ENCODE data around the gene RSPH1. TPM values are rescaled to one million over a fixed set of nuclear protein-coding genes. Genes with fewer than 3 reads are reported as not detected.
A peak's percentile ranks its signal among the peaks of the same experiment; 100 is the strongest.

RSPH1 gene
- total RNA-seq: 10 to 100 TPM in 1 of 8 experiments, 1 to 10 TPM in 4, under 1 TPM in 1, not detected in 2; 0.28 to 39.3 (median 1.5) TPM

DNA sequence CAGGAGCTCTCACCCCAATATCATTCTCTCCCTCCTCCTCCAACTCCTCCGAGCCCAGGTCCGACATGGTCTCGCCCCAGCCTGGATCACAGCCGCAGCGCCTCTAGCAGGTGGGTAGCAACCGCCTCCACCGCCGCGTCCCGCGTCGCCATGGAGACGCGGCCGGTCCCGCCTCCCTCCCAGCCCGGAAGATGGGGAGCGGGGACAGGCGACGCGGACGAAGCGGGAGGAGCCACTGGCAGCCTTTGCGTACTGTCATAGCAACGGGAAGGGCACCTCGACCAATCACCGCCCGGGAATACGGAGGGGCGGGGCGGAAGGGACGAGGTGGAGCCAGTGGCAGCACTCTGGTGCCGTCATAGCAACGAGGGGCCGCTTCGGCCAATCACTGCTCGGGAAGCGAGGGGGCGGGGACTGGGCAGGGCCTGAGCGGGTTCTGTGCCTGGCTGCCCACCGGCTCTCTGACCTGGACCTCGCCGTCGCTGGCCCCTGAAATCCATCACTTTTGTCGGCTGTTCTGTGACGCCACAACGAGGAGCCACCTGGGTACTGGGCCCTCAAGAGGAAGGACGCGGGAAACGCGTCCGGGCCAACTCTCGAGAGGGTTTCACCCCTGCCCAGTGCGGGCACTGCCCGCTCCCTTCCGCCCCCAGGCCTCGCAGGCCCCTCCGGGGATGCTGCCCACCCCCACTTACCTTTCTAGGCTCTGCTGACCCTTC is at the start of gene RSPH1:
RSPH1 (minus strand) TSS at position 105 of the 719 bp plus-strand sequence; CDS start at position 67, 38 bp downstream.
- in situ Hi-C loops (cut with MboI; ENCODE audit: low pct_unique_long_range_greater_than_20kb in 2 of 9, low sequenced_read_pairs in 9 of 9, unreplicated experiment in 9 of 9): no loop called here
- 3% methylated on average over 14 of the region's 58 CpGs; no CpG with 5 or more reads in 9 of the 10 experiments for WGBS, 10 experiments
- peak within 1 kb of the TSS; percentile 36 to 54 (median 48) for H3K4me3 ChIP-seq

DNA sequence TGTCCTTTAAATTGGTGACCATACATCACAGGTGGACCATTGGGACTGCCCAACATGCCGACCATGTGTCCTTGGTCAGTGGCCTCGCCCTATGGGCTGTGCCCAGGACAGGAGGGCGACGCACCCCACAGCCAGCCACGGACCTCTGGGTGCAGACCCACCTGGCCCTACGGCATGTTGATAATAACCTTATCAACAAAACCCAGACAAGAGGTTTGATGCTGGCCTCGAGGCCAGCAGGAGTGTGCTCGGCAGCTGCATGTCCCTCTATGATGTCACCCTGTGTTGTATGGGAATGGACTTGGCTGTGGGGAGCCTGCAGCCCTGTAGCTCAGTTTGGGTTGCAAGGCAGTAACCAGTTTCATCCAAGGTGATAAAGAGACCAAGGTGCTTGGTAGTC is 49.7 kb upstream of the RSPH1 start:
- WGBS, 10 experiments: 80 to 100% (median 93%) methylated on average over 1 to 3 of the region's 8 CpGs; no CpG with 5 or more reads in 7 of the 10 experiments
- ATAC-seq (replicated peaks in 6 of 8): no peak
- no peak overlapping the region for H3K4me3 ChIP-seq
- no peaks in the 10 kb centered on the region for H3K4me1 ChIP-seq (replicated peaks in 1 of 2)
- in situ Hi-C loops (cut with MboI; ENCODE audit: low pct_unique_long_range_greater_than_20kb in 2 of 9, low sequenced_read_pairs in 9 of 9, unreplicated experiment in 9 of 9): loop anchor here in 2 of 9 experiments (25.0 kb wide), 1 partner anchor 233 kb away; the partner anchor contains the start of gene TFF3 (in 2 of the 2)
- no peak overlapping the region for H3K27ac ChIP-seq

More for the DNA sequence above, at the start of gene RSPH1:
- H3K4me1 ChIP-seq (replicated peaks in 1 of 2): peaks cover 19 to 20% of the 10 kb centered on the region in 2 donors
- H3K27ac ChIP-seq: peak within 1 kb of the TSS; percentile 76 to 86
- ATAC-seq (replicated peaks in 6 of 8): peak; percentile 91 to 98 (median 92)

DNA sequence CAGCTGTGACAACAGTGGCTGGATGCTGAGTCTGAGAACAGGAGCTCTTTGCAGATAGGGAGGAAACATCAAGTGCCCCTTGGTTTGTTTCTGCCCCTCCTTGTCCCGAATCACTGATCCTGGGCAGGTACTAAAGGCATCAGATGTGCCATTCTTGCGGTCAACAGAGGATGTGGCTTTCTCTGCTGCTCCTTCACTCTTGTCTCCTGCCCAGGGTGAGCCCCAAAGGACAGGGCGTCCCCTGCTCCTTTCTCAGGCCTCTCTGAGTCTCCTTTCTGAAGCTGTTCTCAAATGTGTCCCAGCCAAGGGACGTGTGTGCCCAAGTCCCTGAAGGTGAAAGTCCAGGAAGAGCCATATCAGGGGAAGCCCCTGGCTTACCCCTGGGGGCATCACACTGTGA is 49.3 kb upstream of the RSPH1 start:
- in situ Hi-C loops (cut with MboI; ENCODE audit: low pct_unique_long_range_greater_than_20kb in 2 of 9, low sequenced_read_pairs in 9 of 9, unreplicated experiment in 9 of 9): loop anchor here in 2 of 9 experiments (25.0 kb wide), 1 partner anchor 233 kb away; the partner anchor contains the start of gene TFF3 (in 2 of the 2)
- ATAC-seq (replicated peaks in 6 of 8): no peak
- Histone ChIP-seq H3K4me3 (no peak overlapping the region), H3K27ac (no peak overlapping the region), H3K4me1 (replicated peaks in 1 of 2) (peaks cover under 1 to 3% of the 10 kb centered on the region in 2 donors)
- 0 to 100% (median 67%) methylated on average over 1 to 2 of the region's 4 CpGs; no CpG with 5 or more reads in 5 of the 10 experiments for WGBS, 10 experiments

DNA sequence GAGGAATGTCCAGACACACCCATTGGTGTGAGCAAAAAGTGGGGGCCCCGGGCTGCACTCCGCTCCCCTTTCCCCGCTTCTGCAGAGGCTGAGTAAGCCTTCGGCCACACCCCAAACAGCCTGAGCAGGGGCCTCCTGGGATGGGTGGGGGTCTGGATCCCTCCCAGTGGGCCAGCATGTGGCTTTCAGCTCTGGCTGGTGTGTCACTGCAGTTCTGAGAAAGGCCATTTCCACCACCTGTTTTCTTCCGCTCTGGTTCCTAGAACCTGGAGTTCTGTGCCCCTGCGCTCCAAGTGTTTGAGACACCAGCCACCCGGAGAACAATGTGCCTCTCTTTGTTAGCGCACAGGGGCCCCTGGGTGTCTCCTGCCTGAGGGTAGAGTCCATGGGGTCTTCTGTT is 48.5 kb upstream of the RSPH1 start:
- in situ Hi-C loops (cut with MboI; ENCODE audit: low pct_unique_long_range_greater_than_20kb in 2 of 9, low sequenced_read_pairs in 9 of 9, unreplicated experiment in 9 of 9): loop anchor here in 2 of 9 experiments (25.0 kb wide), 1 partner anchor 232 kb away; the partner anchor contains the start of gene TFF3 (in 2 of the 2)
- ATAC-seq (replicated peaks in 6 of 8): peak in 1 of 8 experiments; percentile 79
- Histone ChIP-seq H3K27ac (no peak overlapping the region), H3K4me1 (replicated peaks in 1 of 2) (peaks cover 2 to 7% of the 10 kb centered on the region in 2 donors), H3K4me3 (no peak overlapping the region)
- 29 to 100% (median 98%) methylated on average over 1 to 4 of the region's 8 CpGs; no CpG with 5 or more reads in 4 of the 10 experiments for WGBS, 10 experiments

DNA sequence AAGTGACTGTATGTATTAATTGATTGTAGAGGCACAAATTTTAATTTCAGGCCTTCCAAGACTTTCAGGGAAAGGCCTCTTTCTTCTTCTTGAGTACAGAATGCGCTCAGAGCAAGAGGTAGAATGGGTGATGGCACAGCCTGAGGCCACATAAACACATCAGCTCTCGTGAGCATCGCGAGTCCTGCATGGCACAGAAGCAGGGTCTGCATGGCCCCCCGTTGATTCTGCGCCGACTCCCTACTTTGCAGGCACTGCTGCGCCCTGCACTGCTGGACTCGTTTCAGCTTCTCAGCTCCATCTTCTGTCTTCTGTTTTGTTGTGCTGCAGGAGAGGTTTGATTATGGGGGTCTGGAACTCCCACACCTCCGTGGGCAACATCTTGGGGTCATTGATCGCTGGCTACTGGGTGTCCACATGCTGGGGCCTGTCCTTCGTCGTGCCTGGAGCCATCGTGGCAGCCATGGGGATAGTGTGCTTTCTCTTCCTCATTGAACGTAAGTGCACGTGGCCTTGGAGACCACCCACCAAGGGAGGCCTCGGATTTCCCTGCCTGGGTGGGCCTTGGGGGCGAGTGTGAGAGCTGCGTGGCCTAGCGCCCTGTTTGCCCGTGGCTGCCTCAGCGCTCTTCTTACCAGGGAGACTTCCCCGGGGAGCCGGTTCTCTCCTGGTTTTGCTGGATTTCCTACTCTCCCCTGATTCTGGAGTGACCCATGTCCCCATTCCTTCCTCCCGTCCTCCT is 47.3 kb upstream of the RSPH1 start:
- WGBS, 10 experiments: 0 to 100% (median 81%) methylated on average over 1 to 12 of the region's 25 CpGs; no CpG with 5 or more reads in 4 of the 10 experiments
- ATAC-seq (replicated peaks in 6 of 8): no peak
- in situ Hi-C loops (cut with MboI; ENCODE audit: low pct_unique_long_range_greater_than_20kb in 2 of 9, low sequenced_read_pairs in 9 of 9, unreplicated experiment in 9 of 9): loop anchor here in 2 of 9 experiments (25.0 kb wide), 1 partner anchor 231 kb away; the partner anchor contains the start of gene TFF3 (in 2 of the 2)
- no peak overlapping the region for H3K4me3 ChIP-seq
- no peak overlapping the region for H3K27ac ChIP-seq
- peaks cover 2 to 7% of the 10 kb centered on the region in 2 donors for H3K4me1 ChIP-seq (replicated peaks in 1 of 2)

DNA sequence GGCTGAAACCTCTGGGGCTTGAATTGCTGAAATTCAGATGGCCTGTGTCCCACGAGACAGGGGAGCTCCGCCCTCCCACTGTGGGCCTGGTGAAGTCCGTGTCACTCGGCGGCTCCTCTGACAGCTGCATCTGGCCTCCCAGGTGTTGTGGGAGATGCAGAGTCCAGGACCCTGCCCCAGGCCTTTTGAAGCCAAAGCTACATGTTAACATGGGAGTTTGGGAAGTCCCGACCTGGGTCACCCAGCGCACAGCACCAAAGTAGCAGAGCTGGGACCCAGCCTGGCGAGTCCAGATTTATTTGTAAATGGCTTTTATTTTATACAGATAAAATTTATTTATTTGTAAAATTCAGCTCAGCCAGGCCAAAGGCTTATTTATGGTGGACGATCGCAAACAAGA is 46.6 kb upstream of the RSPH1 start:
- no peak for ATAC-seq (replicated peaks in 6 of 8)
- in situ Hi-C loops (cut with MboI; ENCODE audit: low pct_unique_long_range_greater_than_20kb in 2 of 9, low sequenced_read_pairs in 9 of 9, unreplicated experiment in 9 of 9): loop anchor here in 2 of 9 experiments (25.0 kb wide), 1 partner anchor 230 kb away; the partner anchor contains the start of gene TFF3 (in 2 of the 2)
- H3K4me1 ChIP-seq (replicated peaks in 1 of 2): peaks cover 2 to 7% of the 10 kb centered on the region in 2 donors
- 47 to 100% (median 90%) methylated on average over 2 to 8 of the region's 10 CpGs; no CpG with 5 or more reads in 4 of the 10 experiments for WGBS, 10 experiments
- no peak overlapping the region for H3K4me3 ChIP-seq
- no peak overlapping the region for H3K27ac ChIP-seq

DNA sequence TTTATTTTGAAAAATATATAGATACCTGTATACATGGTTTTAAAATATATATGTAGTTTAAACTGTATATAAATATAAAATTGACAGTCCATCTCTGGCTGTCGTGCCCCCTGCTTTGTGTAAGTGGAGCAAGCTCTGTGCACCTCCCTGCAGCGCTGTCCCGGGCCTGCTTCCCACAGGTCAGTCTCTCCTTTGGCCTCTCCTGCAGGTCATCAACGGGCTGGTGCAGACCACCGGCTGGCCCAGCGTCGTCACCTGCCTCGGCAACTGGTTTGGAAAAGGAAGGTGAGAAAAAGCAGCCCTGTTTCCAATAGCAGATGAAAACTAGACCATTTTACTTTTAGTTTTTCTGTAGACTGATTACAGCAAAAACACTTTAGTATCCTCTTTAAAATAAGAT is 46.2 kb upstream of the RSPH1 start:
- H3K4me3 ChIP-seq: no peak overlapping the region
- in situ Hi-C loops (cut with MboI; ENCODE audit: low pct_unique_long_range_greater_than_20kb in 2 of 9, low sequenced_read_pairs in 9 of 9, unreplicated experiment in 9 of 9): loop anchor here in 2 of 9 experiments (25.0 kb wide), 1 partner anchor 230 kb away; the partner anchor contains the start of gene TFF3 (in 2 of the 2)
- 40 to 92% (median 80%) methylated on average over 1 to 7 of the region's 8 CpGs; no CpG with 5 or more reads in 3 of the 10 experiments for WGBS, 10 experiments
- no peak for ATAC-seq (replicated peaks in 6 of 8)
- H3K4me1 ChIP-seq (replicated peaks in 1 of 2): peaks cover 4 to 9% of the 10 kb centered on the region in 2 donors
- no peak overlapping the region for H3K27ac ChIP-seq

DNA sequence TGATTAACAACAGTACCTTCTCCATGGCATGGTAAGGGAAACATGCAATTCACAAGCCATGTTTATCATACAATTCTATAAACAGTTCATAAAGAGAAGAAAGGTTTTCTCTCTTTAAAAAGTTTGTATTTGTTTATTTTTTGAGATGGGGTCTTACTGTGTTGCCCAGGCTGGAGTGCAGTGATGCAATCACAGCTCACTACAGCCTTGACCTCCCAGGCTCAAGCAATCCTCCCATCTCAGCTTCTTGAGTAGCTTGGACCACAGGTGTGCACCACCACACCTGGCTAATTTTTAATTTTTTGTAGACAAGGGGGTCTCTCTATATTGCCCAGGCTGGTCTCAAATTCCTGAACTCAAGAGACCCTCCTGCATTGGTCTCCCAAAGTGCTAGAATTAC is 45.6 kb upstream of the RSPH1 start:
- no peak for ATAC-seq (replicated peaks in 6 of 8)
- H3K27ac ChIP-seq: no peak overlapping the region
- peaks cover 8 to 14% of the 10 kb centered on the region in 2 donors for H3K4me1 ChIP-seq (replicated peaks in 1 of 2)
- in situ Hi-C loops (cut with MboI; ENCODE audit: low pct_unique_long_range_greater_than_20kb in 2 of 9, low sequenced_read_pairs in 9 of 9, unreplicated experiment in 9 of 9): loop anchor here in 2 of 9 experiments (25.0 kb wide), 1 partner anchor 229 kb away; the partner anchor contains the start of gene TFF3 (in 2 of the 2)
- no peak overlapping the region for H3K4me3 ChIP-seq

DNA sequence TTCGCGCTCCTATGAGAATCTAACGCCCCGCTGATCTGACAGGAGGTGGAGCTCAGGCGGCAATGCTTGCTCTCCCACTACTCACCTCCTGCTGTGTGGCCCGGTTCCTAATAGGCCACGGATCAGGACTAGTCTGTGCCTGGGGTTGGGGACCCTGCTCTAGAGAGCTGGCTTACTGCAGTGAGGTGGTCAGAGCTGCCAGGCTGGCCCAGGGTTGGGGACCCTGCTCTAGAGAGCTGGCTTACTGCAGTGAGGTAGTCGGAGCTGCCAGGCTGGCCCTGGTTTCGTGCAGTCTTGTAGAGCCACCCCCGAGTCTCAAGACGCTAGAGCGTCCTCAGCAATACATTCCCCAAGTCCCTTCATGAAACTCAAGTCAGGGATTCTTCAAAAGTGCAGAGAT is 45.1 kb upstream of the RSPH1 start:
- 53 to 100% (median 82%) methylated on average over 2 to 11 of the region's 12 CpGs; no CpG with 5 or more reads in 6 of the 10 experiments for WGBS, 10 experiments
- H3K4me3 ChIP-seq: no peak overlapping the region
- peaks cover 8 to 14% of the 10 kb centered on the region in 2 donors for H3K4me1 ChIP-seq (replicated peaks in 1 of 2)
- in situ Hi-C loops (cut with MboI; ENCODE audit: low pct_unique_long_range_greater_than_20kb in 2 of 9, low sequenced_read_pairs in 9 of 9, unreplicated experiment in 9 of 9): loop anchor here in 2 of 9 experiments (25.0 kb wide), 1 partner anchor 229 kb away; the partner anchor contains the start of gene TFF3 (in 2 of the 2)
- no peak for ATAC-seq (replicated peaks in 6 of 8)
- no peak overlapping the region for H3K27ac ChIP-seq

DNA sequence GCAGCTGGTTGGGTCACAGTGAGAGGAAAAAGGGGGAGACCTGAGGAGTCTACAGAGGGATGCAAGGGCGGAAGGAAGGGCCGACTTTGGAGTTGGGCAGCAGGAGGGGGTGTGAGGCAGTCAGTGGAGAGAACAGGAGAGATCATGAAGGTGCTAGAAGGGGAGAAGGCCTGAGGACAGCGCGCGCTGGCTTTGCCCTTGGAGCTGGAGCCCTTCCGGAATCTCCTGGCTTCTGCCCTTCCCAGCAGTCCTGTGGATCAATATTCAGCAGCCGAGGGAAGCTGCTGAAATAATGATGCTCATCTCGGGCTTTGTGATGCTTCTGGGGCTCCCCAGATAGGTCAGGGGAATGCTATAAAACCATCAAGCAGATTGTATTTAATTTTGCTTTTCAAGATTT is 44.4 kb upstream of the RSPH1 start:
- H3K4me3 ChIP-seq: no peak overlapping the region
- 40 to 80% (median 70%) methylated on average over 1 to 5 of the region's 8 CpGs; no CpG with 5 or more reads in 3 of the 10 experiments for WGBS, 10 experiments
- no peak for ATAC-seq (replicated peaks in 6 of 8)
- peaks cover 8 to 14% of the 10 kb centered on the region in 2 donors for H3K4me1 ChIP-seq (replicated peaks in 1 of 2)
- no peak overlapping the region for H3K27ac ChIP-seq
- in situ Hi-C loops (cut with MboI; ENCODE audit: low pct_unique_long_range_greater_than_20kb in 2 of 9, low sequenced_read_pairs in 9 of 9, unreplicated experiment in 9 of 9): loop anchor here in 2 of 9 experiments (25.0 kb wide), 1 partner anchor 228 kb away; the partner anchor contains the start of gene TFF3 (in 2 of the 2)

DNA sequence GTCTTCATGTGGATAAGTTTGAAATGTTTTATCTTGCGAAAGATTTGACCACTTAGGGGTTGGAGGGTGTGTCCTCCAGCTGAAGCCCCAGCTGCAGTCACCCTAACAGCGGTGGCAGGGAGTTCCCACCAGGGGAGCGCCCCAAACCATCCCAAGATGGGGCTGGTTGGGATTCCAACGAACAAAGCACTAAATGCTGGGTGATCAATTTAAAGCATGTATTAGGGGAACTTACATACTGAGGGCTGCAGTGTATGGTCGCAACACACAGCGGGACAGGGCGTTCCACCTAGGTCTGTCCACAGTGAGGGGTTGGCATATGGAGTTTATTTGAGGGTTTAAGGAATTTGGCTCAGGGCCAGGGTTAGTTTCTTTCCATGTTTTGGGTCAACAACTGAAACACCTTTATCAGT is 43.9 kb upstream of the RSPH1 start:
- no peak overlapping the region for H3K27ac ChIP-seq
- 0 to 94% (median 65%) methylated on average over 1 to 3 of the region's 7 CpGs; no CpG with 5 or more reads in 2 of the 10 experiments for WGBS, 10 experiments
- in situ Hi-C loops (cut with MboI; ENCODE audit: low pct_unique_long_range_greater_than_20kb in 2 of 9, low sequenced_read_pairs in 9 of 9, unreplicated experiment in 9 of 9): loop anchor here in 2 of 9 experiments (25.0 kb wide), 1 partner anchor 228 kb away; the partner anchor contains the start of gene TFF3 (in 2 of the 2)
- H3K4me3 ChIP-seq: no peak overlapping the region
- no peak for ATAC-seq (replicated peaks in 6 of 8)
- peaks cover 8 to 15% of the 10 kb centered on the region in 2 donors for H3K4me1 ChIP-seq (replicated peaks in 1 of 2)

DNA sequence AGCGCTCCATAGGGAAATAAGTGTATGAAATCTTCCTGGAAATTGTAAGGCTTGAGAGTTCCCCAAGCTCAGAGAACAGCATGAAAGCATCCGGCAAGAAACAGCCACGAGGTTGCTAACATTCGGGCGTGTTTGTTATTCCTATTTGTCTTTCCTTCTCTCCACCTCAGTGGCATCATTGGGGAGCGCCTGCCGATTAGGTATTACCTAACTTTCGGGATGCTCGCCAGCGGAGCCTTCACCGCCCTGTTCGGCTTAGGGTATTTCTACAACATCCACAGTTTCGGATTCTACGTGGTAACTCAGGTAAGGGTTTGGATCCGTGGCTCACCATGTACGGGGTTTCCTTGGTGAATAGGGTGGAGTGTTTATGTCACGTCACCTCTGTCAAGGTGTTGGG is 43.3 kb upstream of the RSPH1 start:
- Histone ChIP-seq H3K27ac (no peak overlapping the region), H3K4me1 (replicated peaks in 1 of 2) (peaks cover 8 to 19% of the 10 kb centered on the region in 2 donors), H3K4me3 (no peak overlapping the region)
- in situ Hi-C loops (cut with MboI; ENCODE audit: low pct_unique_long_range_greater_than_20kb in 2 of 9, low sequenced_read_pairs in 9 of 9, unreplicated experiment in 9 of 9): loop anchor here in 2 of 9 experiments (25.0 kb wide), 1 partner anchor 227 kb away; the partner anchor contains the start of gene TFF3 (in 2 of the 2)
- 49 to 92% (median 80%) methylated on average over 5 to 16 of the region's 17 CpGs; no CpG with 5 or more reads in 1 of the 10 experiments for WGBS, 10 experiments
- no peak for ATAC-seq (replicated peaks in 6 of 8)
